ENCODE results near the gene FBRS.

DNA sequence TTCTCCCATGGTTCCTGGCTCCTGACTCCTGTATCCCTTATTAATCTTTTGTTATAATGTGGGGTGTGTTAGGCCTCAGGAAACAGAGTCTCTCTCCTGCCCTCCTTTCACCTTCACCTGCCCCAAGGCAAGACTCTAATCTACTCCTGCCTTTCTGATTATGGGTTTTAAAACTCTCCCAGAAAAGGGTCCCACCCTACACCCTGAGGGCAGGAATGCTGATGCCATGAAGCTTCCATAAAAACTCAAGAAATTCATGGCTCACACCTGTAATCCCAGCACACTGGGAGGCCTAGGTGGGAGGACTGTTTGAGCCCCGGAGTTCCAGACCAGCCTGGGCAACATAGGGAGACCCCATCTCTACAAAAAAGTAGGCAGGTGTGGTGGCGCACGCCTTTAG is 22.1 kb downstream of the FBRS start:
- TF ChIP-seq, protein P1, sequence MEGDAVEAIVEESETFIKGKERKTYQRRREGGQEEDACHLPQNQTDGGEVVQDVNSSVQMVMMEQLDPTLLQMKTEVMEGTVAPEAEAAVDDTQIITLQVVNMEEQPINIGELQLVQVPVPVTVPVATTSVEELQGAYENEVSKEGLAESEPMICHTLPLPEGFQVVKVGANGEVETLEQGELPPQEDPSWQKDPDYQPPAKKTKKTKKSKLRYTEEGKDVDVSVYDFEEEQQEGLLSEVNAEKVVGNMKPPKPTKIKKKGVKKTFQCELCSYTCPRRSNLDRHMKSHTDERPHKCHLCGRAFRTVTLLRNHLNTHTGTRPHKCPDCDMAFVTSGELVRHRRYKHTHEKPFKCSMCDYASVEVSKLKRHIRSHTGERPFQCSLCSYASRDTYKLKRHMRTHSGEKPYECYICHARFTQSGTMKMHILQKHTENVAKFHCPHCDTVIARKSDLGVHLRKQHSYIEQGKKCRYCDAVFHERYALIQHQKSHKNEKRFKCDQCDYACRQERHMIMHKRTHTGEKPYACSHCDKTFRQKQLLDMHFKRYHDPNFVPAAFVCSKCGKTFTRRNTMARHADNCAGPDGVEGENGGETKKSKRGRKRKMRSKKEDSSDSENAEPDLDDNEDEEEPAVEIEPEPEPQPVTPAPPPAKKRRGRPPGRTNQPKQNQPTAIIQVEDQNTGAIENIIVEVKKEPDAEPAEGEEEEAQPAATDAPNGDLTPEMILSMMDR (conservative IDR thresholded peaks at IDR 0.05 in 1 of 2, IDR thresholded peaks at IDR 0.05 in 1 of 2; ENCODE audit: low read depth in 1 of 2, low read length in 2 of 2): no peak
- TF ChIP-seq EZH2 (IDR thresholded peaks at IDR 0.05; ENCODE audit: low read length, missing control alignments): no peak

Measured in fibroblast of lung (primary cell).